GM18505 (cell line): ENCODE results near the gene SPRYD3.

Experiments used
- ATAC-seq: cut with Tn5 transposase; IDR thresholded peaks from one replicate; pipeline ENCODE4 v1.9.1; 2021; ENCODE audit not compliant: unreplicated experiment
- POLR2A ChIP-seq: IDR thresholded peaks from 4 replicates; pipeline ENCODE4 v1.6.1; 2011; ENCODE audit warnings: borderline replicate concordance; ENCODE audit not compliant: insufficient read depth, insufficient read length; ENCODE audit errors: extremely low read depth

The SPRYD3 gene

DNA sequence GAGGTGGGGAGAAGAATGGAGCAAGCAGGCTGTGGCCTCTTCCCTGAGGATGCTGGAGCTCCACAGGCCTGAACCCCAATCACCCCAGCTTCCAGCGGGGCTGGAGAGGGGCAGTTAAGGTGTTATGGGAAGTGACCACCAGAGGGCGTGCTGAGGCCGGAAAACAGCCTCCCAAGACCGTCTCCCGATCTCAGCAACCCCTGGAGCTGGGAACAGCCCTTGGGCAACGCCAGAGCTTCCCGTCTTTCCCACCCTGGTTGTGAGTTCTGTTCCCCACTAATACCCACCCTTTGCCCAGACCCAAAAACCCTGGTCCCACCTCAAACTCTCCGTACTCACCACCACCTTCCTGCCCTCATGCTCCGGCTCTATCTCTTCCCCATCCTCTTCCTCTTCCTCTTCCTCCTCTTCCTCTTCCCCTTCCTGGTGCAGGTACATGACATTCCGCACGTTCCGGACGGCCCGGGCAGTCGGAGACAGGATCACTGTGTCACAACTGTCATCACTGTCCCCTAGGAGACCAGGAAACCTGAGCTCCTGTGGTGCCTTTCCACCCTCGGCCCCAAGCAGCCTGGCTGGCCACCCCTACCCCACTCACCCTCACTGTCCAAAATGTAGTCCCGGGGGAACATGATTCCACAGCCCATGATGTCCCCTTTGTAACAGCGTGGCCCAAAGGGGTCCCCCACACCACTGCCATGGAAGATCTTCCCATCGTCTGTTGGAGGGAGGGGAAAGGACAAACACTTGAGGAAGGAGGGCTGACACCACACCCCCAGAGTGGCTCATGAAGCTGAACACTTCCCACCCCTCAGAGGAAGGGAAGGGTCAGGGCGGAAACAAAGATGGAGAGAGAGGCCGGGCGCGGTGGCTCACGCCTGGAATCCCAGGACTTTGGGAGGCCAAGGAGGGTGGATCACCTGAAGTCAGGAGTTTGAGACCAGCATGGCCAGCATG lies 12.9 kb downstream of the SPRYD3 start:
- TF ChIP-seq POLR2A, result no peak
- no peak for ATAC-seq

DNA sequence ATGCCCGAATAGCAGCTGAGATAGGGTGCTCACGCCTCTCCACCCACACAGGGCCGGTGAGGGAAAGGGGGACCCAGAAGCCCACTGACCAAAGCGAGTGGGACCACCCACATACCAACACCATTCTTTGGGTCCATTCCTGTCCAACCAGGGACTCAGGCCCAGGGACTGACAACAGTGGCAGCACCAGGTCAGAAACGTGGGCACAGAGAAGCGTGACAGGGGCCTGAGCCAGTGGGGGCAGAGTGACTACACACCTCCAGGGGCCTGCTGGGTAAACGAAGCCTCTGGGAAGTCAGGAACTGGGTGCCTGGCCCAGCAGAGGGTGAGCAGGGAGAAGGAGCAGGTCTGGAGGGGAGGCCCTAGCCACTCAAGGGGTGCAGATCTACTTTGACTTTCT lies 13.7 kb downstream of the SPRYD3 start:
- ATAC-seq, result no peak
- no peak for TF ChIP-seq POLR2A

DNA sequence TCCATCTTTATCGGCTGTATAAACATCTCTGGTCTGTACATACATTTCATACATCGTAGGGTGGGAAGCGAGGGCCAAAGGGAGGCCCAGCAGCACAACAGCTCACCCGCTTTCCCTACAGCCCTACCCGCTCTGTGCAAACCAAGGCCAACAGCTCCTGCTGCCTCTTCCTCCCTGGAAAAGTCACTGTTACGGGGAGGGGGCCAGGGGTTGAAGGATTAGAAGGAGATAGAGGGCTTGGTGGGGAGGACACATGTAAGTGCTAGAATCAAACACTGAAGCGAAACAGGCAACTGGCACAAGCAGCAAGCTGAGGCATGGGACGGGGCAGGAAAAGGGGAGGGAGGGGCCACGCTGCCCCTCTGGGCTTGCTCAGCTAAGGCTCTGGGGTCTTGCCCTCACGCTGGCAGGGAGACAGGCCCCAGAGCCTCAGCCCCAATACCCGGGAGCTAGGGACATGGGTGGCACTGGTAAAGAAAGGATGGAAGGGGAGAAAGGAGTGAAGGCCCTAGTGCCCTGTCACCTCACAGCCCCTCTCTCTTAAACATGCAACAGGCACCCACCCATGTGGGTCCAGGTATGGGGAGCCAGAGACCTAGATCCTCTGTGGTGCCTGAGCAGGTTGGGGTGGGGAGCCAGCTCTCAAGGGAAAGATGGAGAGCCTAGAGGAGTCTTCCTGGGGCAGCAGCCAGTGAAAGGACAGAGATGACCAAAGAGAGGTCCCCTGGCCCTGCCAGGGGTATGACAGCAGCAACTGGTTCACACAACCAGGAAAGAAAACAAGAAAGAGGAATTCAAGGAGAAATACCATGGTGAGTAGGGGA lies 14.4 kb downstream of the SPRYD3 start:
- ATAC-seq, result no peak

DNA sequence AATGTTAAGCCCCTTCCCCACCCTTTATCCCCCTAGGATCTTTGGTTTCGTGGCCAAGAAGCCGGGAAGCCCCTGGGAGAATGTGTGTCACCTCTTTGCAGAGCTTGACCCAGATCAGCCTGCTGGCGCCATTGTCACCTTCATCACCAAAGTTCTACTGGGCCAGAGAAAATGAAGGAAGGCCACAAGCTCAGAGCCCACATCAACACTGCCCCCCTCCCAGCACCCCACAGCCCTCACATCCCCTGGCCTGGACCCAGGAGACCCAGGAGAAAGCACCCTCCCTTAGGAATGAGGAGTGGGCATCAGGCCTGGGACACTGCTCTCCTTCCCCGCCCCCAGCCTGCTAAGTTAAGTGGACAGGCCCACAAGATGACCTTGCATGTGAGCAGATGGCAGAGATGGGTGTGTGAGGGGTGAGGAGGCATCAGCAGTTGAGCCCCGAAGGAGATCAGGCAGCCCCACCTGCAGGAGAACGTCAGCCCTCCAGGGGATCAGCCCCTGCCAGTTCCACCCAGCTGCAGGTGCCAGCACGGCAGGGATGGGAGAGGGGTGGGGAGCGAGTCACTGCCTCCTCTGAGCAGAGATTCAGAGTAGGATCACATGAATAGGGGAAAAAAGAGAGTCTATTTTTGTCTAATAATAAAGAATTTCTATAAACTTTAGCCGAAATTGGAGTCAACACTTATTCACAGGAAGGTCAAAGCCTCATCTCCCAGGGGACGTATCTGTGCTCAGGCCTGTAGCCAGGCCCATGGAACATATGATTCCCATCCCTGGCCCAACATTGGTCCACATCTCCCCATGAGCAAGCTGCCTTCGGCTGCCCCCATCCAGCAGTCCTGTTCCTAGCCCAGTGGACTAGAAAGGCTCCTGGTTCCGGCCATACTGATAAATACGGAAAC lies 15.2 kb downstream of the SPRYD3 start:
- ATAC-seq, result no peak
- TF ChIP-seq POLR2A, result no peak

More for the DNA sequence above, 14.4 kb downstream of the SPRYD3 start:
- no peak for TF ChIP-seq POLR2A

DNA sequence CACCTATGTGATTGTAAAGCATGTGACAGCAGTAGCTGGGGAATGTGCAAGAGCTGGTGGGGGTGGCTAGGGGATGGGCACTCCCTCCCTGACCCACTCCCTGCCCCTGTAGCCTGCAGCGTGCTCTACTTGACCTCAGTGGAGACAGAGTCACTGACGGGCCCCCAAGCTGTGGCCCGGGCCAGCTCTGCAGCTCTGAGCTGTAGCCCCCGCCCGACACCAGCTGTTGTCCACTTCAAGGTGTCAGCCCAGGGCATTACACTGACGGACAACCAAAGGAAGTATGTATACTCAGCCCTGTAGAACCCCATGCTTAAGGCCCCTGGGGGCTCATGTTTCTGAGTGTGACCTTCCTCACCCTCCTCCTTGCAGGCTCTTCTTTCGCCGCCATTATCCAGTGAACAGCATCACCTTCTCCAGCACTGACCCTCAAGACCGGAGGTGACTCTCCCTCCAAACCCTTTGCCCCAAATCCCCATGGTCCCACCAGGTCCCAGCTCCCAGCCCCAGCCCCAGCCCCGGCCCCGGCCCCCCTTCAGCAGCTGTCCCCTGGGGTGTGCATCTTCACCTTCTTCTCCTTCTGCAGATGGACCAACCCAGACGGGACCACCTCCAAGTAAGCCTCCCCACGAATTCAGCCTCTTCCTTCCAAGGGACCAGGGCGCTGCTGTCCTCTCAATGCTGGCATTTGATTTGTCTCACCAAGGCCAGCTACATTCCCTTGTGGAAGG lies 16.0 kb downstream of the SPRYD3 start:
- no peak for TF ChIP-seq POLR2A
- ATAC-seq, result no peak

DNA sequence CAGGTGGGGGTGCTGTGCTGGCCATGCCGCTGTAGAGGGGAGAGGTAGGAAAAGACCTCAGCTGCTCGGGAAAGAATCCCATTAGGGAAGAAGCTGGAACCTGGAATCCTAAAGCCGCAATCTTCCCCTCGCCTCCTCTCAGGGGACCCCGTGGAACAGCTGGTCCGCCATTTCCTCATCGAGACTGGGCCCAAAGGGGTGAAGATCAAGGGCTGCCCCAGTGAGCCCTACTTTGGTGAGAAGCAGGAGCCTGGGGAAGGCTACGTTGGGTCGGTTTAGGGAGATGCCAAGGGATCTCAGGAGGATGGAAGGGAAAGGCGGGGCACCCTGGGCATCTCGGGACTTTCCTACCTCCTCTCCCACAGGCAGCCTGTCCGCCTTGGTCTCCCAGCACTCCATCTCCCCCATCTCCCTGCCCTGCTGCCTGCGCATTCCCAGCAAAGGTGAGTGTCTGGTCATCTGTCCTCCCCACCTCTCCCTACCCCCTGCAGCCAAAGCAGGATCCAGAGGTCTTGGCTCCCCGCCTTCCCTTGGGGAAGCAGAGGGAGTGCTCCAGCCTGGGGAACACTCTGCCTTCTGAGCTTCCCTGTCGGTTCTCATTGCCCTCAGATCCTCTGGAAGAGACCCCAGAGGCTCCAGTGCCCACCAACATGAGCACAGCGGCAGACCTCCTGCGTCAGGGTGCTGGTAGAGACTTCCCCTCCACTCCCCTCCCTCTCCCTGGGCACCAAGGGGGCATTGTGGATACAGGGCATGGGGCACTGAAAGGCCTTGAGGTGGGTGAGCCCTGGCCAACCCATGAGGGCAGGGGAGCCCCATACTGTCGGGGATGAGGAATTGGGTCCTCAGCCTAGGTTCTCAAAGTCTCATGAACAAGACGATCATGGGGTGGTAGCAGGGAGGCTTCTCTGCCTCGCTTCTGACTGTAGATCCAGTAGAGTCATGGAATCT lies 16.9 kb downstream of the SPRYD3 start:
- no peak for TF ChIP-seq POLR2A
- no peak for ATAC-seq

DNA sequence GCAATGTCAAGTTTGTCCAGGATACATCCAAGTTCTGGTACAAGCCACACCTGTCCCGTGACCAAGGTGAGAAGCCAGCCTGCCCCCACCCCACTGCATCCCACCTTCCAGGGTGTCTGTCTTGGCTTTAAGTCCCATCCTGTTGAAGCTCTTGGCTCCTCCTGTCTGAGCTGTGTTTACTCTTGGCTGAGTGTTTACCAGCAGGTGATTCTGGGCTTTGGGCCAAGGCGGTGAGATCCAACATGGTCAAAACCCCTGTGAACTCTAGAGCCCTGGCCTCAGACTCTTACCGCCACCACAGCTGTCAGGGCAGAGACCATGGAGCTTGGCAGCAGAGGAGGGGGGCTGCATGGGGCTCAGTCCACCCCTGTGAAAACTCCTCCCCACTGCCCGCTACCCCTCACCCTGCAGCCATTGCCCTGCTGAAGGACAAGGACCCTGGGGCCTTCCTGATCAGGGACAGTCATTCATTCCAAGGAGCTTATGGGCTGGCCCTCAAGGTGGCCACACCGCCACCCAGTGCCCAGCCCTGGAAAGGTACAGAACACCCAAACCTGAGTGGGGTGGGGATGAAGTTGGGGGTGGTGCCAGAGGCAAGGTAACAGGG lies 17.7 kb downstream of the SPRYD3 start:
- ATAC-seq, result no peak
- no peak for TF ChIP-seq POLR2A

DNA sequence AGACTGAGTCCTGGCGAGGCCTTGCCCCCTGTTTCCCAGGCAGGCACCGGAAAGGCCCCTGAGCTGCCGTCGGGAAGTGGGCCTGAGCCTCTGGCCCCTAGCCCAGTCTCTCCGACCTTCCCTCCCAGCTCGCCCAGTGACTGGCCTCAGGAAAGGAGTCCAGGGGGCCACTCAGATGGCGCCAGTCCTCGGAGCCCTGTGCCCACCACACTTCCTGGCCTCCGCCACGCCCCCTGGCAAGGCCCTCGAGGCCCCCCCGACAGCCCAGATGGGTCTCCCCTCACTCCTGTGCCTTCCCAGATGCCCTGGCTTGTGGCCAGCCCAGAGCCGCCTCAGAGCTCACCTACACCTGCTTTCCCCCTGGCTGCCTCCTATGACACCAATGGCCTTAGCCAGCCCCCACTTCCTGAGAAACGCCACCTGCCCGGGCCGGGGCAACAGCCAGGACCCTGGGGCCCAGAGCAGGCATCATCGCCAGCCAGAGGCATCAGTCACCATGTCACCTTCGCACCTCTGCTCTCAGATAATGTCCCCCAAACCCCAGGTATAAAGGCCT lies 18.4 kb downstream of the SPRYD3 start:
- no peak for TF ChIP-seq POLR2A
- ATAC-seq, result no peak

DNA sequence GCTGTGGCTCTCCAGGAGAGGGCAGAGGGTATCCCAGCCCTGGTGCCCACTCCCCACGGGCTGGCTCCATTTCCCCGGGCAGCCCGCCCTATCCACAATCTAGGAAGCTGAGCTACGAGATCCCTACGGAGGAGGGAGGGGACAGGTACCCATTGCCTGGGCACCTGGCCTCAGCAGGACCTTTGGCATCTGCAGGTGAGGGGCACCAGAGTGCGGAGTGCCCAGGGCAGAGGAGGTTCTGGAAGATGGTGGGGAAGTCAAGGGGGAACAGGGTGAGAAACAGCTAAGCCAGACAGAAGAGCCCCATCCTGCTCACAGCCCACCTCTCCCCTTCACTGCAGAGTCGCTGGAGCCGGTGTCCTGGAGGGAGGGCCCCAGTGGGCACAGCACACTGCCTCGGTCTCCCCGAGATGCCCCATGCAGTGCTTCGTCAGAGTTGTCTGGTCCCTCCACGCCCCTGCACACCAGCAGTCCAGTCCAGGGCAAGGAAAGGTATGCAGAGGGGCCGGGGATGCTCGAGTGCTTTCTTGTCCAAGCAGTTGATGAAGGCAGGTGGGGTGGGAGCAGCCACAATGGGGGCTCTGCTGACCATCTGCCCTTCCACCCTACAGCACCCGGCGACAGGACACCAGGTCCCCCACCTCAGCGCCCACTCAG lies 19.0 kb downstream of the SPRYD3 start:
- TF ChIP-seq POLR2A, result no peak
- ATAC-seq, result no peak

DNA sequence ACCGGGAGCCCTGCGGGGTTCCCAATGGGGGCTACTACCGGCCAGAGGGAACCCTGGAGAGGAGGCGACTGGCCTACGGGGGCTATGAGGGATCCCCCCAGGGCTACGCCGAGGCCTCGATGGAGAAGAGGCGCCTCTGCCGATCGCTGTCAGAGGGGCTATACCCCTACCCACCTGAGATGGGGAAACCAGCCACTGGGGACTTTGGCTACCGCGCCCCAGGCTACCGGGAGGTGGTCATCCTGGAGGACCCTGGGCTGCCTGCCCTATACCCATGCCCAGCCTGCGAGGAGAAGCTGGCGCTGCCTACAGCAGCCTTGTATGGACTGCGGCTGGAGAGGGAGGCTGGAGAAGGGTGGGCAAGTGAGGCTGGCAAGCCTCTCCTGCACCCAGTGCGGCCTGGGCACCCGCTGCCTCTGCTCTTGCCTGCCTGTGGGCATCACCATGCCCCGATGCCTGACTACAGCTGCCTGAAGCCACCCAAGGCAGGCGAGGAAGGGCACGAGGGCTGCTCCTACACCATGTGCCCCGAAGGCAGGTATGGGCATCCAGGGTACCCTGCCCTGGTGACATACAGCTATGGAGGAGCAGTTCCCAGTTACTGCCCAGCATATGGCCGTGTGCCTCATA lies 19.6 kb downstream of the SPRYD3 start:
- no peak for TF ChIP-seq POLR2A
- ATAC-seq, result no peak
